ENCODE results near the gene WDR12.
A peak's percentile ranks its signal among the peaks of the same experiment; 100 is the strongest.
"Not testable (repeated sequence)": the region's sequence is repeated elsewhere in the genome, so short reads cannot be mapped to it uniquely, and the experiment has no call there.

Gene WDR12

DNA sequence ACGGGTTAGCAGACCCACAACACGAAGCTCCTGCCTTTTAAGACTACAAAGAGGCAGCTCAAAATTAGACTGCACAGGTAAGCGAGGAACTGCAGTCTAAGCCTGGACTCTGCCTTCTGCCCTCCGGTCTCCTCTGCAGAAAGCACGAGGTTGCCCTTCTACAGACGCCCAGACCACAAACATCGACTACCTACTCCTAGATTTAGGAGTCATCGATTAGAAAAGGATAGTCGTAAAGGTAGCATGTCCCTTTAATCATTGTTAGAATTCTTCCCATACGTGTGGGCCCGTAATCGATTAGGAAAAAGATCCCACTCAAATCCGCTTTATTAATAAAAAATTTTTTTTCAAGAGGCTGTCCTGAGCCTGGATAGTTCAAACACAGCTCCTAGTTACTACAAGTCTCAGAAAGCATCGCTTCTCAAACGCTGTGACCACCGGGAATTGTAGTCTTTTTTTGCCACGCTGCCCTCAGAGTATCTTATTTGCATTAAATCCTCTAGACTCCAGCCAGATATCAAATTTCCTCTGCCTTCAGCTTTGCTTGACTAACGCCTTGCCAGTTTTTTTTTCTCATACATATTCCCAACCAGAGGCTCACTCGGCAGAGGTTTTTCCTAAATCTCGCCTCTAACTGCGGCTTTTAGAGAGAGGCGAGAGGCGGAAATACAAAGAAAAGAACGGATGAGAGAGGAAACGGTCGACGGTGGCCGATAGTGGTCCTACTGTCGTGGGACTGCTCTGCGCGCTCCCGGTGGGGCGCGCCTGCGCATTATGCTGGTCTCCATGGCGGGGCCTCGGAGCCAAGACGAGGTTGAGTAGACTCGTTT lies at the start of gene WDR12, which contains the start of gene CARF:
Gene WDR12 (minus strand): TSS at position 162 of the 830 bp plus-strand sequence. CDS start 197 bp downstream, outside the sequence.
Gene CARF (plus strand): TSS at position 764 of the 830 bp plus-strand sequence. CDS start 29,628 bp downstream, outside the sequence.
- peak; percentile 91 to 92 for DNase-seq

DNA sequence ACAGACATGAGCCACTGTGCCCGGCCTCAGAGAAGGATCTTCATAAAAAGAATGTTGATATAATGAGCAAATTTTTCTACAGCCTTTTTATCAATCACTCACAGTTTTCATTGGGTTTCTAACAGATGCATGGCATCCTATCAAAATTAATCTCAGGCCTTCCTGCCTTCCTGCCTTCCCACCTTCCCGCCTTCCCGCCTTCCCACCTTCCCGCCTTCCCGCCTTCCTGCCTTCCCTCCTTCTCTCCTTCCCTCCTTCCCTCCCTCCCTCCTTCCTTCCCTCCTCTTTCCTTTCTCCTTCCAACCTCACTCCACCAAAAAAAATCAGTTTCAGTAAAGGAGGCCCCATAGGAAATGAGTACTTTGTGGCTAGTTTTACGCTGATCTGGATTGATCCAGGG lies 49.1 kb upstream of the WDR12 start:
- DNase-seq: no peak

- DNase-seq: peak; percentile 2 to 20
Observed at GRCh38 chr2:202950592-202950991, 39.1 kb upstream of the WDR12 start.

DNA sequence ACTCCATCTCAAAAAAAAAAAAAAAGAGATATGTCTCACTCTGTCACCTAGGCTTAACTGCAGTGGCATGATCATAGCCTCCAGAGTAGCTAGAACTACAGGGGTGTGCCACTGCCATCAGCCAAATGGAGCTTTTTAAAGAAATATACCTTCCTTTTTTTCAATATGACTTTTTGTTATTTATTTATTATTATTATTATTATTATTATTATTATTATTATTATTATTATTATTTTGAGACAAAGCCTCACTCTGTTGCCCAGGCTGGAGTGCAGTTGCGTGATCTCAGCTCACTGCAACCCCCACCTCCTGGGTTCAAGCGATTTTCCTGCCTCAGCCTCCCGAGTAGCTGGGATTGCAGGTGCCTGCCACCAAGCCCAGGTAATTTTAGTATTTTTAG lies 37.9 kb upstream of the WDR12 start:
- DNase-seq: not testable (repeated sequence)

GRCh38 chr2:202945497-202945896 lies 34.0 kb upstream of the WDR12 start:
- DNase-seq: no peak

- DNase-seq: no peak
Observed at GRCh38 chr2:202944816-202945215, 33.3 kb upstream of the WDR12 start.

- no peak for DNase-seq
Observed at GRCh38 chr2:202944408-202944807, 32.9 kb upstream of the WDR12 start.

DNA sequence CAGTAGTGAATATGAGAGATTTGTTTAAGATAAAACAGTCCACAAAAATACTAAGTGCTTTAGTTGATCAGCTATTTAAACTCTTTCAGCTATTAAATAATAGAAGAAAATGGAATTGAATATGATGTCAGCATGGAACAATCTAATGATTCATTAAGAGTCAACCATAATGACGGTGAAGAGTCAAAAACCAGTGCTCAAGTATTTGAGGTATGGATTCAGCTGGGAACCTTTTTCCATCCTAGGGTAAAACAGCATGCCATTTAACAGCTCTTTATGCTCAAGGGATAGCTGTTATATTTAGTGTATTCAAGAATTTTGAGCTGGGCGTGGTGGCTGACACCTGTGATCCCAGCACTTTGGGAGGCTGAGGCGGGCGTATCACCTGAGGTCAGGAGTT lies 30.3 kb upstream of the WDR12 start:
- no peak for DNase-seq

GRCh38 chr2:202938960-202939359 lies 27.5 kb upstream of the WDR12 start:
- no peak for DNase-seq

DNA sequence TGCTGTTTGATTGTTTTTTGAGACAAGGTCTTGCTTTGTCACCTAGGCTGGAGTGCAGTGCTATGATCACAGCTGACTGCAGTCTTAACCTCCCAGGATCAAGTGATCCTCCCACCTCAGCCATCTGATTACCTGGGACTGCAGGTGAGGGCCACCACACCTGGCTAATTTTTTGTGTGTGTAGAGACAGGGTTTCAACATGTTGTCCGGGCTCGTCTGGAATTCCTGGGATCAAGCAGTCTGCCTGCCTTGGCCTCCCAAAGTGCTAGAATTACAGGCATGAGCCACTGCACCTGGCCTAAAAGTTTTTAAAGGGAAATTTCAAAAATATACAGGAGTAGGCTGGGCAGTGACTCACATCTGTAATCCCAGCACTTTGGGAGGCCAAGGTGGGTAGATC lies 23.0 kb upstream of the WDR12 start:
- no peak for DNase-seq

- no peak for DNase-seq
Observed at GRCh38 chr2:202933958-202934357, 22.5 kb upstream of the WDR12 start.

DNA sequence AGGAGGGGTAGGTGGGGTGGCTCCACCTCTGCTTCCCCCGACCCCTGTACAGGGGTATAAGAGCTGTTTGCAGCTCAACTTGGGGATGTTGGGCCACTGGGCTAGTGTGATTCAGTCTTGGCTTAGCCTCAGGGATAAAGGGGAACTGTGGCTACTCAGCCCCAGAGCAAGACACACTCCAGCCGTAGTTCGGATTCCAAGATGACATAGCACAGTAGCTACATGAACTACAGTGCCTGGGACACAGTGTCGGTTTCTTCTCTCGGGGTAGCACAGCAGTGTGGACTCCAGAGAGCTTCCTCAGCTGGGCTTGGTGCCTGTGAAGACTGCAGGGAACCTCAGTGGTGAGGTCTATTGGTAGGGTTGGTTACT lies 21.7 kb upstream of the WDR12 start:
- no peak for DNase-seq

GRCh38 chr2:202932425-202933138 lies 21.1 kb upstream of the WDR12 start:
- no peak for DNase-seq

DNA sequence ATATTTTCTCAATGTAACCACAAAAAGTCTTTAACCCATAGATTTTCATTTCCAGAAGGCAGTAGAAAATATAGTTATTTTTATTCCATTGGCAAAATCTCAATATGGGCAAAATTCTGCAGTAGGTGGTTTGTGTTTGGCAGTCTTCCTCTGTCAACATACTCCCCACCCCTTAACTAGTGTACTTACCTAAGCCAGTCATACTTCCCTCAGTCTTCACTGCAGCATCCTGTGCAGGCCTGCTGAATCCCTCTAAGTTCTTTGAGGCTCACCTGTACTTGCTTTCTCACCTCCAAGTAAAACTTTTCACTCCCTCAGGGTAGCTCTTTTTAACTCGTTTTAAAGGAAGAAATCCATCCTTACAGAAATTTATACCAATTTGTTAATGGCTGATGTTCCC lies 7.4 kb upstream of the WDR12 start:
- DNase-seq: no peak

DNA sequence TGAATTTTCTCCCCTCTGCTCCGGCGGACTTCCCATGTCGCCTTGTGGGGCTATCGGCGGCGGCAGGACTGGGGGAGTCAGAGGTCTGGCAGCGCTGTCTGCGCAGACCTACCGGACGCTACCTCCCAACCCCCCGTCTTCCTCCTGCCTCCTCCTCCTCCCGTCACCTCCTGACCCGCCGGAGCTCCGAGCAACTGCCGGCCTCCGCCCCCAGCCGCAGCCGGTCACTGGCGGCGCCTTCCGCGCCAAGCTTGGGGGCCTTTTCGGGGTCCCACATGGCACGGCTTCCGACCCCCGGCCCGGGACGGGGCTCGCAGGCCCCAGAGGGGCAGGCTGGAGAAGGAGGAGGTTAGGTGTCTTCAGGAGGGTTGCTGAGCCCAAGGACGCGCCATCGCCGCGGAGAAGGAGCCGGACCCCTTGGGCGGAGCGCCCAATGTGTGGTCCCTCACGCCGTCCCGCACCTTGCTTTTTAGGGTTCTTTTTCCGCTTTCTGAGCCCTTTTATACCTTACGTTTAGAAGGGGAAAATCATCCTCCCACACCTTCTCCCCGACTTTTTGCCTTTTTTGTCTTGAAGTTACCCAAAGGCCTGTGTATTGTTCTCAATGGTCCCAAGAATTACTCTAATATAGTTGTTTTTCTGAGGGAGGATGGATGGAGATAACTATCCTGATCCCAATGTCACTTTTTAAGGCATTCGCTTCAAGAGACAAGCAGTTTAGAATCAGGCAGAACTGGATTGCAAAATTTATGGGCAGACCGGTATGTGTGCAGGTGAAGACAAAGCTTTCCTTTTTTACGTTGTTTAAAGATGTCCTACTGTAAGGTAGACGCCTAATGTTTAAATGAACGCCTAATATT lies 1.1 kb upstream of the WDR12 start:
- DNase-seq: peak; percentile 7 to 12

GRCh38 chr2:202911203-202911511 lies 316 bp downstream of the WDR12 start:
- DNase-seq: no peak

DNA sequence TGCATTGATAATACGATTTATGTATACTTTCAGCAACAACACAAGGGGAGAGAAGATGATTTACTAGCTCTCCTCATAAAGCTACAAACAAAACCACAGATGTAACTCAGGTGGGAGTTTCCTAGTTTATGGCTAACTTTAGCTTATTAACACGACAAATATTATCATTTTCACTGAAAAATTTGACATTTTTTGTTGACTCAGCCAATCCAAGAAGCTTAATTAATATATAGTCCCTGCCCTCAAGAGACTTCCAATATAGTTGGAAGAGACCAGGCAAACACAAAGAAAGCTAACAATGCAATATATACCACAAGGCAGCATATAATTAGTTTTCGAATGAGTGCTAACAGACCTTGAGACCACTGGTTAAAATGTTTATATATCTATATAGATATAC lies 775 bp downstream of the WDR12 start:
- DNase-seq: no peak

GRCh38 chr2:202910250-202910649 lies 1.2 kb downstream of the WDR12 start:
- not testable (repeated sequence) for DNase-seq

DNA sequence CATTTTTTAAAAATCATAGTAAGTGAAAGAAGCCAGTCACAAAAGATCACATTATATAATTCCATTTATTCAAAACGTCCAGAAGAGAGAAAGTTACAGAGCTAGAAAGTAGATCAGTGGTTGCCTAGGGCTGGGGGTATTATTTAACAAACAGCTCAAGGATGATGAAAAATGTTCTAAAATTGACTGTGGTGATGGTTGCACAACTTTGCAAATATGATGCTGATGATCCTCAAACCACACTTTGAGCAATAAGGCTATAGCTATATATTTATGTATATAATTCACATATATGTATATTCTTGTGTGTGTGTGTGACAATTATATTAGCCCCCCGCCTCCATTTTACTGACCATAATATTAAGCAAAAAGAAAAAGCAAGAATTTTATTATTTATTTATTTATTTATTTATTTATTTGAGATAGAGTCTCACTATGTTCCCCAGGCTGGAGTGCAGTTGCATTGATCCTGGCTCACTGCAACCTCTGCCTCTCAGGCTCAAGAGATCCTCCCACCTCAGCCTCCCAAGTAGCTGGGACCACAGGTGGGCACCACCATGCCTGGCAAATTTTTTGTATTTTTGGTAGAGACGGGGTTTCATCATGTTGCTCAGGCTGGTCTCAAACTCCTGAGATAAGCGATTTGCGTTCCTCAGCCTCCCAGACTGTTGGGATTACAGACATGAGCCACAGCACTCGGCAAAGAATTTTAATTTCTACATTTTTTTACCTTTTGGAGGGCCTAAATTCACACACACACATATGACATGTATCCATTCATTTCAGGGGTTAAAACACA lies 1.9 kb downstream of the WDR12 start:
- DNase-seq: no peak

DNA sequence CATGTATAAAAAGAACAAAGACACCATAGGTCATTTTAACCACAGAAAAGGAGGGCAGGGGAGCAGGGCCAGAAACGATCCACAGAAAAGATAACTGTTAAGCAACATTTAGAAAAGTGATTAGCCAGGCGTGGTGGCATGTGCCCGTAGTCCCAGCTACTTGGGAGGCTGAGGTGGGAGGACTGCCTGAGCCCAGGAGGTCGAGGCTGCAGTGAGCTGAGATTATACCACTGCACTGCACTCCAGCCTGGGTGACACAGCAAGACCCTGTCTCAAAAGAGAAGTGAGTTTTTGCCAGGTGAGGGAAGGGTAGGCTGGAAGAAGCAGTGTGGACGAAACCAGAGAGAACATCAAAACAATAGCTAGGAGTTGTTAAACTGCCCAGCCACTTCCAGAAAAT lies 3.3 kb downstream of the WDR12 start:
- DNase-seq: no peak

DNA sequence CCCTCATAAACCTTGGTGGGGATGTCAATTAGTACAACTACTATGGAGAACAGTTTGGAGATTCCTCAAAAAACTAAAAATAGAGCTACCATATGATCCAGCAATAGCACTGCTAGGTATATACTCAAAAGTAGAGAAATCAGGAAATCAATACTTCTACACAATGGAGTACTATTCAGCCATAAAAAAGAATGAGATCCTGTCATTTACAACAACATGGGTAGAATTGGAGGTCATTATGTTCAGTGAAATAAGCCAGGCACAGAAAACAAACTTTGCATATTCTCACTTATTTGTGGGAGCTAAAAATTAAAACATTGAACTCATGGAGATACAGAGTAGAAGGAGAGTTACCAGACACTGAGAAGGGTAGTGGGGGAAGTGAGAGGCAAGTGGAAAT lies 6.0 kb downstream of the WDR12 start:
- not testable (repeated sequence) for DNase-seq

- no peak for DNase-seq
Observed at GRCh38 chr2:202885190-202885589, 26.3 kb downstream of the WDR12 start.

Data from CD4-positive, alpha-beta T cell treated with Interleukin-4 for 1 hour (primary cell).